LHCN-M2 (cell line): ENCODE measurements around the gene IVNS1ABP. TPM values are rescaled to one million over a fixed set of nuclear protein-coding genes. Genes with fewer than 3 reads are reported as not detected.
"Not testable (repeated sequence)": the region's sequence is repeated elsewhere in the genome, so short reads cannot be mapped to it uniquely, and the experiment has no call there.

Experiments
- DNase-seq: peaks from one replicate; pipeline ENCODE4 v3.0.0-alpha.2; 2012; ENCODE audit warnings: low read depth
- total RNA-seq: library from RNA; depleted of rRNA; stranded (reverse); fragments of >200 nt; gene quantifications from 2 replicates; pipeline ENCODE4 v1.2.3, GENCODE V29; 2014; rRNA removed

IVNS1ABP gene
- total RNA-seq, 1 experiment from 2014 or later, result 73.6 TPM

DNA sequence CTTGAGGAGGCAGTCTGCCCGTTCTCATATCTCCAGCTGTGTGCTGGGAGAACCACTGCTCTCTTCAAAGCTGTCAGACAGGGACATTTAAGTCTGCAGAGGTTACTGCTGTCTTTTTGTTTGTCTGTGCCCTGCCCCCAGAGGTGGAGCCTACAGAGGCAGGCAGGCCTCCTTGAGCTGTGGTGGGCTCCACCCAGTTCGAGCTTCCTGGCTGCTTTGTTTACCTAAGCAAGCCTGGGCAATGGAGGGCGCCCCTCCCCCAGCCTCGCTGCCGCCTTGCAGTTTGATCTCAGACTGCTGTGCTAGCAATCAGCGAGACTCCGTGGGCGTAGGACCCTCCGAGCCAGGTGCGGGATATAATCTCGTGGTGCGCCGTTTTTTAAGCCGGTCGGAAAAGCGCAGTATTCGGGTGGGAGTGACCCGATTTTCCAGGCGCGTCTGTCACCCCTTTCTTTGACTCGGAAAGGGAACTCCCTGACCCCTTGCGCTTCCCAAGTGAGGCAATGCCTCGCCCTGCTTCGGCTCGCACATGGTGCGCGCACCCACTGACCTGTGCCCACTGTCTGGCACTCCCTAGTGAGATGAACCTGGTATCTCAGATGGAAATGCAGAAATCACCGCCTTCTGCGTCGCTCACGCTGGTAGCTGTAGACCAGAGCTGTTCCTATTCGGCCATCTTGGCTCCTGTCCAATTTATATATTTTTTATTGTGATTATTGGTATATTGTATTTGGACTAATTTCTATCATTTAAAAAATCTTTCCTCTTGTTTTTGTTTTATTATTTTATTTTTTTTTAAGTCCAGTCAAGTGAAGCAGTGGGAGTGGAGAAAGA is 59.7 kb downstream of the IVNS1ABP start:
- DNase-seq, result not testable (repeated sequence)

GRCh38 chr1:185255595-185255994 is 61.4 kb downstream of the IVNS1ABP start:
- not testable (repeated sequence) for DNase-seq

DNA sequence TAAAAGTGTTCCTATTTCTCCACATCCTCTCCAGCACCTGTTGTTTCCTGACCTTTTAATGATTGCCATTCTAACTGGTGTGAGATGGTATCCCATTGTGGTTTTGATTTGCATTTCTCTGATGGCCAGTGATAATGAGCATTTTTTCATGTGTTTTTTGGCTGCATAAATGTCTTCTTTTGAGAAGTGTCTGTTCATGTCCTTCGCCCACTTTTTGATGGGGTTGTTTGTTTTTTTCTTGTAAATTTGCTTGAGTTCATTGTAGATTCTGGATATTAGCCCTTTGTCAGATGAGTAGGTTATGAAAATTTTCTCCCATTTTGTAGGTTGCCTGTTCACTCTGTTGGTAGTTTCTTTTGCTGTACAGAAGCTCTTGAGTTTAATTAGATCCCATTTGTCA is 64.6 kb downstream of the IVNS1ABP start:
- not testable (repeated sequence) for DNase-seq

GRCh38 chr1:185251928-185252327 is 65.1 kb downstream of the IVNS1ABP start:
- not testable (repeated sequence) for DNase-seq

GRCh38 chr1:185250063-185250462 is 67.0 kb downstream of the IVNS1ABP start:
- DNase-seq, result no peak

GRCh38 chr1:185249563-185249962 is 67.5 kb downstream of the IVNS1ABP start:
- no peak for DNase-seq

Other genes starting within 250 kb of the IVNS1ABP start
- 27.6 and 29.2 TPM in 2 replicates for gene TRMT1L, start 160.3 kb downstream of the IVNS1ABP start, total RNA-seq
- 3.4 and 4.2 TPM in 2 replicates for gene SWT1, start 160.1 kb downstream of the IVNS1ABP start, total RNA-seq